HG03095 (cell line): ENCODE measurements around the gene TSHZ3.

ENCODE experiments used
- ATAC-seq: cut with Tn5 transposase; IDR thresholded peaks from one replicate; pipeline ENCODE4 v1.9.1; 2021; ENCODE audit warnings: moderate library complexity; ENCODE audit not compliant: unreplicated experiment

The TSHZ3 gene

GRCh38 chr19:31252441-31252840 is 96.8 kb downstream of the TSHZ3 start:
- no peak for ATAC-seq

DNA sequence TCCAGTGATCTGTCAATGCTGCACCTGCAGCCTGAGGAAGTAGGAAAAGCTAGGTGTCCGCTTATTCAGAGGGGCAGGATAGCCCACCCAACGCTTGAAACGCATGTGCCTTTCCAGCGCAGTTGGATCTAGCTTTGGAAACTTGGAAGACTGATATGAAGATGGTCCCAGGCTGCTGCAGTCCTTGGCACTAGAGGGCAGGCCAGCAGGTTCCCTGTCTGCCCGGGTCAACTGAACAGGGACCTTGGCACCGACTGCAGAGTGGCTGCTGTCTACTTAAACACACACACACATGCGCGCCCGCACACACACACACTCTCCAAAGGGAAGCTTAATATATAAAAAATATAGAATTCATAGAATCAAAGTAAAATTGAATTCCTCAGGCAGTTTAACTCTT is 100.0 kb downstream of the TSHZ3 start:
- ATAC-seq: no peak

DNA sequence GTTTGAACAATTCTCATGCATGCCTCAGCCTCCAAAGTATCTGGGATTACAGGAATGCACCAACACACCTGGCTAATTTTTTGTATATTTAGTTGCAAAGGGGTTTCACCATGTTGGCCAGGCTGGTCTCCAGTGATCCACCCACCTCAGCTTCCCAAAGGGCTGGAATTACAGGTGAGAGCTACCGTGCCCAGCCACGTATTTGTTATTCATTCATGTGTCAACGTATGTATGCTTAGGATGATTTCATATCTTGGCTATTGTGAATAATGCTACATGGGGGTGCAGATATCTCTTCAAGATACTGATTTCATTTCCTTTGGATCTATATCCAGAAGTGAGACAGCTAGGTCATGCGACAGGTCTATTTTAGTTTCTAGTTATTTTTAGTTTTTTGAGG is 113.4 kb downstream of the TSHZ3 start:
- ATAC-seq: no peak

DNA sequence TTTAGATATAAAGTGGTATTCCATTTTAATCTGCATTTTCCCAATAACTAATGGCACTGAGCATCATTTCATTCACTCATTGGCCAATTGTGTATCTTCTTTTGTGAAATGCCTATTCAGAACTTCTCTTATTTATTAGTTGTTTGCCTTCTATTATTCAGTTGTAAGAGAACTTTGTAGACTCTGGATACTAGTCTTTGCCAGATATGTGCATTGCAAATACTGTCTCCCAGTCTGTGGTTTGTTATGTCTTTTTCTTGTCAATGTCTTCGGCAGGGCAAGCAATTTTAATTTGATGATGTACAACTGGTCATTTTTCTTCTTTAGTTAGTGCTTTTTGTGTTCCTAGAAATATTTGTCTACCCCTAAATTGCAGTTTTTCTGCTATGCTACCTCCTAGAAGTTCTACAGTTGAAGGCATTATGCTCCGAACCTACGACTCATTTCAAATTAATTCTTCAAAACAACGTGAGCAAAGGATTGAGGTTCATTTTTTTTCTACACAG is 115.9 kb downstream of the TSHZ3 start:
- ATAC-seq: no peak

DNA sequence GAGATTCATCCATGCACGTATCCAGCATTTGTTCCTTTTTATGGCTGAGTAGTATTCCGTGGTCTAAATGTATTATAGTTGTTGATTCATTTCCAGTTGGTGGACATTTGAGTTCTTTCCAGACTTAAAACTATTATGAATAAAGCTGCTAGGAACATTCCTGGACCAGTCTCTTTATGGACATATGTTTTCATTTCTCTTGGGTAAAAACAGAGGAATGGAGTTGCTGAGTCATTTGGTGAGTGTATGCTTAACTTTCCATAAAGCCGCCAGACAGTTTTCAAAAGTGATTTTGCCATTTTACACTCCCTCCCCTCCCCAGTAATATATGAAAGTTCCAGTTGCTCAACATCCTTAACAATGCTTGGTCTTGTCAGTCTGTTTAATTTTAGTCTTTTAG is 116.4 kb downstream of the TSHZ3 start:
- no peak for ATAC-seq

- no peak for ATAC-seq
These were observed 117.1 kb downstream of the TSHZ3 start for GRCh38 chr19:31232180-31232579.

GRCh38 chr19:31231237-31231636 is 118.0 kb downstream of the TSHZ3 start:
- ATAC-seq: no peak

GRCh38 chr19:31226151-31226935 is 122.9 kb downstream of the TSHZ3 start:
- no peak for ATAC-seq
